ENCODE data around the gene CLEC12A. TPM values are rescaled to one million over a fixed set of nuclear protein-coding genes. Genes with fewer than 3 reads are reported as not detected.

CLEC12A gene
- total and polyA plus RNA-seq, 8 donors = 0.19 to 3.4 (median 0.77) TPM; not detected in 1

GRCh38 chr12:9999016-9999415 is 27.8 kb downstream of the CLEC12A start, which contains the start of gene CLEC1B:
Gene CLEC1B, minus strand, starts transcription at chr12:9999121. Its CDS starts 21 bp downstream, at chr12:9999100.
- no peak for ATAC-seq
- WGBS, 2 donors = 76 to 82% methylated on average over 3 of the region's 3 CpGs
- Histone ChIP-seq H3K36me3 (no peaks in the 10 kb centered on the region), H3K4me1 (no peaks in the 10 kb centered on the region), H3K9me3 (no peaks in the 10 kb centered on the region), H3K27ac (no peak within 1 kb of the TSS), H3K27me3 (no peaks in the 10 kb centered on the region), H3K4me3 (no peak within 1 kb of the TSS)
- intact Hi-C loops (cut with DNase I) = no loop called here
- no peak for FAIRE-seq
- DNase-seq = no peak
- TF ChIP-seq CTCF (IDR thresholded peaks at IDR 0.05) = no peak

GRCh38 chr12:10001171-10001776 is 30.1 kb downstream of the CLEC12A start:
- Histone ChIP-seq H3K27me3 (peaks cover 0 to 6% (median 0%) of the 10 kb centered on the region in 4 donors), H3K4me3 (no peak overlapping the region), H3K27ac (no peak overlapping the region), H3K4me1 (no peaks in the 10 kb centered on the region), H3K36me3 (no peaks in the 10 kb centered on the region), H3K9me3 (no peaks in the 10 kb centered on the region)
- TF ChIP-seq CTCF (IDR thresholded peaks at IDR 0.05) = no peak
- DNase-seq (no peak), ATAC-seq (no peak), FAIRE-seq (no peak)
- 53 to 61% methylated on average over 4 of the region's 4 CpGs for WGBS, 2 donors
- intact Hi-C loops (cut with DNase I) = no loop called here

- intact Hi-C loops (cut with DNase I) = no loop called here
- WGBS, 2 donors = 34 to 41% methylated on average over 6 of the region's 6 CpGs
- no peak for ATAC-seq
- no peak for FAIRE-seq
- Histone ChIP-seq H3K36me3 (no peaks in the 10 kb centered on the region), H3K9me3 (no peaks in the 10 kb centered on the region), H3K27me3 (peaks cover 0 to 6% (median 0%) of the 10 kb centered on the region in 4 donors), H3K4me1 (no peaks in the 10 kb centered on the region), H3K27ac (no peak overlapping the region), H3K4me3 (no peak overlapping the region)
- DNase-seq = no peak
- no peak for TF ChIP-seq CTCF (IDR thresholded peaks at IDR 0.05)
These were observed 41.6 kb downstream of the CLEC12A start for GRCh38 chr12:10012630-10013330.

- no peak for TF ChIP-seq CTCF (IDR thresholded peaks at IDR 0.05)
- ATAC-seq = no peak
- DNase-seq = no peak
- WGBS, 2 donors = 70 to 81% methylated on average over 4 of the region's 4 CpGs
- no peak overlapping the region for H3K4me3 ChIP-seq
- no peaks in the 10 kb centered on the region for H3K4me1 ChIP-seq
- no peak for FAIRE-seq
- no peak overlapping the region for H3K27ac ChIP-seq
- H3K36me3 ChIP-seq = no peaks in the 10 kb centered on the region
- H3K27me3 ChIP-seq = no peaks in the 10 kb centered on the region
- H3K9me3 ChIP-seq = no peaks in the 10 kb centered on the region
- intact Hi-C loops (cut with DNase I) = no loop called here
These were observed 44.2 kb downstream of the CLEC12A start for GRCh38 chr12:10015450-10015849.

GRCh38 chr12:10016881-10017280 is 45.7 kb downstream of the CLEC12A start:
- FAIRE-seq (no peak), DNase-seq (no peak), ATAC-seq (no peak)
- Histone ChIP-seq H3K4me3 (no peak overlapping the region), H3K36me3 (no peaks in the 10 kb centered on the region), H3K27ac (no peak overlapping the region), H3K4me1 (no peaks in the 10 kb centered on the region), H3K9me3 (no peaks in the 10 kb centered on the region), H3K27me3 (no peaks in the 10 kb centered on the region)
- 0 to 4% methylated on average over 1 of the region's 1 CpG for WGBS, 2 donors
- no peak for TF ChIP-seq CTCF (IDR thresholded peaks at IDR 0.05)
- intact Hi-C loops (cut with DNase I) = no loop called here

Measured in pancreas (tissue), 10 donors.